ENCODE data around the gene PTTG2. TPM values are rescaled to one million over a fixed set of nuclear protein-coding genes. Genes with fewer than 3 reads are reported as not detected.

Gene PTTG2
- total RNA-seq = not detected in 2 replicates

DNA sequence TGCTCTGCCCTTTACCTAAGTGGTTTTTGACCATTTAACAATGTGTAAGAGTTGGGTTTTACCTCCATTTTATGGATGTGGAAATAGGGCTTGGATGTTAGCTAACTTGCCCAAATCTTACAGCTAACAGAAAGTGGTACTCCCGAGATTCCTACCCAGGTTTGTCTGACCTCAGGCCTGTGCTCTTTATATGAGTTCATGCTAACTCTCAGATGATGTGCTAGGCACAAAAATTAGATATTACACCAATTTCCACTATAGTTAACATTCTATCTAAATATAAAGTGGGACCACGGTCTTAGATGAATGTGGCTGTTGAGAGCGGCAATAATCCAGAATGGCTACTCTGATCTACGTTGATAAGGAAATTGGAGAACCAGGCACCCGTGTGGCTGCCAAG, at the start of gene PTTG2:
Gene PTTG2 (plus strand): TSS at position 301 of the 400 bp plus-strand sequence. CDS start 37 bp downstream, at position 338.

Other genes with a start within 250 kb of the PTTG2 start
- 13.0 and 14.2 TPM in 2 replicates for gene PGM2, start 133.7 kb upstream of the PTTG2 start, total RNA-seq
- 44.1 and 50.4 TPM in 2 replicates for gene TBC1D1, start 69.3 kb upstream of the PTTG2 start, total RNA-seq

Data from smooth muscle cell of bladder (primary cell).